OCI-LY1 (cell line): ENCODE measurements around the gene UBE2N.
"Not testable (repeated sequence)": the region's sequence is repeated elsewhere in the genome, so short reads cannot be mapped to it uniquely, and the experiment has no call there.

ENCODE experiments used
- EZH2 ChIP-seq: fragments of 200-600 bp; sonication (generic), shearing (Covaris generic); IDR thresholded peaks from 2 replicates; pipeline ENCODE4 v1.8.0; 2017; ENCODE audit warnings: borderline replicate concordance, mixed run types, mild to moderate bottlenecking, antibody characterized with exemption, low read length, moderate library complexity, mixed read lengths
- TF ChIP-seq, protein P1 (sequence below): fragments of 200-600 bp; sonication (generic), shearing (Covaris generic); IDR thresholded peaks from 2 replicates; pipeline ENCODE4 v1.5.1; 2017; ENCODE audit warnings: mild to moderate bottlenecking, antibody characterized with exemption, low read length, moderate library complexity, mixed read lengths

DNA sequence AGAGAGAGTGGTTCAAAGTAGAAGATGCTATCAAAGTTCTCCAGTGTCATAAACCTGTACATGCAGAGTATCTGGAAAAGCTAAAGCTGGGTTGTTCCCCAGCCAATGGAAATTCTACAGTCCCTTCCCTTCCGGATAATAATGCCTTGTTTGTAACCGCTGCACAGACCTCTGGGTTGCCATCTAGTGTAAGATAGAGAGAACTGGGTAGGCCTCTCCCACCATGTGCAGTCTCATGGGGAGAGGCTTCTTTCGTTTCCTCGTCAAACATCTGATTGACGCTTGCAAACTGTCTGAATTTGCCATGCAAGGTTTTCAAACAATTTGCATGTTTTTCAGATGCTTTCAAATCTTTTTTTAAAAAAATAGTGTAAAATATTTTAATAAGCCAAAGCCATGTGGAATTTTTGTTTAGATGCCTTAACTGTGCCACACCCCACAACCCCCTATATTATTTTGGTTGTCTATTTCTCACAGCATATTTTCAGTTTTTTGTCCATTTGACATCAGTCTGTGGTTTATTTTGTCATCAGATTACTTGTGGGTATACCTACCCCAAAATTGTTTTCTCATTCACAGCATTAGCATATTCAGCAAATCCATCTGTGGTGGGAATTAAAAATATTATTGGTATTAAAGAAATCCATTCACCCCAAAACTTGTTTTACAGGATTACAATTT, 42.4 kb downstream of the UBE2N start:
- TF ChIP-seq, protein P1, sequence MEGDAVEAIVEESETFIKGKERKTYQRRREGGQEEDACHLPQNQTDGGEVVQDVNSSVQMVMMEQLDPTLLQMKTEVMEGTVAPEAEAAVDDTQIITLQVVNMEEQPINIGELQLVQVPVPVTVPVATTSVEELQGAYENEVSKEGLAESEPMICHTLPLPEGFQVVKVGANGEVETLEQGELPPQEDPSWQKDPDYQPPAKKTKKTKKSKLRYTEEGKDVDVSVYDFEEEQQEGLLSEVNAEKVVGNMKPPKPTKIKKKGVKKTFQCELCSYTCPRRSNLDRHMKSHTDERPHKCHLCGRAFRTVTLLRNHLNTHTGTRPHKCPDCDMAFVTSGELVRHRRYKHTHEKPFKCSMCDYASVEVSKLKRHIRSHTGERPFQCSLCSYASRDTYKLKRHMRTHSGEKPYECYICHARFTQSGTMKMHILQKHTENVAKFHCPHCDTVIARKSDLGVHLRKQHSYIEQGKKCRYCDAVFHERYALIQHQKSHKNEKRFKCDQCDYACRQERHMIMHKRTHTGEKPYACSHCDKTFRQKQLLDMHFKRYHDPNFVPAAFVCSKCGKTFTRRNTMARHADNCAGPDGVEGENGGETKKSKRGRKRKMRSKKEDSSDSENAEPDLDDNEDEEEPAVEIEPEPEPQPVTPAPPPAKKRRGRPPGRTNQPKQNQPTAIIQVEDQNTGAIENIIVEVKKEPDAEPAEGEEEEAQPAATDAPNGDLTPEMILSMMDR, result not testable (repeated sequence)
- TF ChIP-seq EZH2, result not testable (repeated sequence)
